ENCODE data around the gene LCP1. TPM values are rescaled to one million over a fixed set of nuclear protein-coding genes. Genes with fewer than 3 reads are reported as not detected.

The LCP1 gene
- total and polyA plus RNA-seq, 2 of the 13 experiments (the other 11 are each of a cell fraction or from before 2014, with no cell fraction given): 1.6 TPM

GRCh38 chr13:46143184-46143701 lies 38.7 kb downstream of the LCP1 start (continued):
- TF ChIP-seq, protein P1, sequence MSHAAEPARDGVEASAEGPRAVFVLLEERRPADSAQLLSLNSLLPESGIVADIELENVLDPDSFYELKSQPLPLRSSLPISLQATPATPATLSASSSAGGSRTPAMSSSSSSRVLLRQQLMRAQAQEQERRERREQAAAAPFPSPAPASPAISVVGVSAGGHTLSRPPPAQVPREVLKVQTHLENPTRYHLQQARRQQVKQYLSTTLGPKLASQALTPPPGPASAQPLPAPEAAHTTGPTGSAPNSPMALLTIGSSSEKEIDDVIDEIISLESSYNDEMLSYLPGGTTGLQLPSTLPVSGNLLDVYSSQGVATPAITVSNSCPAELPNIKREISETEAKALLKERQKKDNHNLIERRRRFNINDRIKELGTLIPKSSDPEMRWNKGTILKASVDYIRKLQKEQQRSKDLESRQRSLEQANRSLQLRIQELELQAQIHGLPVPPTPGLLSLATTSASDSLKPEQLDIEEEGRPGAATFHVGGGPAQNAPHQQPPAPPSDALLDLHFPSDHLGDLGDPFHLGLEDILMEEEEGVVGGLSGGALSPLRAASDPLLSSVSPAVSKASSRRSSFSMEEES (CRISPR knock-in tag; IDR thresholded peaks at IDR 0.05): peak; percentile 71
- TF ChIP-seq GATAD2A (CRISPR knock-in tag; IDR thresholded peaks at IDR 0.05) (peak; percentile 96), ARID5B (CRISPR knock-in tag; IDR thresholded peaks at IDR 0.05) (peak; percentile 96), YEATS2 (CRISPR knock-in tag; IDR thresholded peaks at IDR 0.05; ENCODE audit: borderline replicate concordance) (peak; percentile 29; the same call in 1 of the 2 replicates), ISL2 (CRISPR knock-in tag; IDR thresholded peaks at IDR 0.05) (peak; percentile 93), NCOR1 (IDR thresholded peaks at IDR 0.05; ENCODE audit: borderline replicate concordance, low read length) (peak; percentile 88; the same call in 1 of the 2 replicates), SMAD3 (CRISPR knock-in tag; IDR thresholded peaks at IDR 0.05) (peak; percentile 63), MED8 (CRISPR knock-in tag; IDR thresholded peaks at IDR 0.05; ENCODE audit: insufficient replicate concordance) (no peak), ZMYM4 (CRISPR knock-in tag; IDR thresholded peaks at IDR 0.05) (peak; percentile 69; the same call in 1 of the 2 replicates), ATF2 (CRISPR knock-in tag; IDR thresholded peaks at IDR 0.05) (peak; percentile 88), SALL1 (CRISPR knock-in tag; IDR thresholded peaks at IDR 0.05) (peak; percentile 91; the same call in 1 of the 2 replicates), TCF7L2 (IDR thresholded peaks at IDR 0.05; ENCODE audit: low read depth, low read length) (peak; percentile 57; the same call in 1 of the 2 replicates), ZFP36L1 (CRISPR knock-in tag; IDR thresholded peaks at IDR 0.05) (0 out of 2 replicates have a peak, but pooled peaks have one; percentile 53), CEBPG (CRISPR knock-in tag; IDR thresholded peaks at IDR 0.05) (peak; percentile 31), HNF4G (IDR thresholded peaks at IDR 0.05; ENCODE audit: borderline replicate concordance, low read depth, low read length) (peak; percentile 91), HNF4G (CRISPR knock-in tag; IDR thresholded peaks at IDR 0.05; ENCODE audit: borderline replicate concordance, low read depth) (peak; percentile 56; the same call in 1 of the 2 replicates), KLF6 (CRISPR knock-in tag; IDR thresholded peaks at IDR 0.05) (peak; percentile 42; the same call in 1 of the 2 replicates), REPIN1 (CRISPR knock-in tag; IDR thresholded peaks at IDR 0.05; ENCODE audit: borderline replicate concordance, low read depth) (no peak), MIXL1 (CRISPR knock-in tag; IDR thresholded peaks at IDR 0.05) (peak; percentile 50)
- TF ChIP-seq, protein P2, sequence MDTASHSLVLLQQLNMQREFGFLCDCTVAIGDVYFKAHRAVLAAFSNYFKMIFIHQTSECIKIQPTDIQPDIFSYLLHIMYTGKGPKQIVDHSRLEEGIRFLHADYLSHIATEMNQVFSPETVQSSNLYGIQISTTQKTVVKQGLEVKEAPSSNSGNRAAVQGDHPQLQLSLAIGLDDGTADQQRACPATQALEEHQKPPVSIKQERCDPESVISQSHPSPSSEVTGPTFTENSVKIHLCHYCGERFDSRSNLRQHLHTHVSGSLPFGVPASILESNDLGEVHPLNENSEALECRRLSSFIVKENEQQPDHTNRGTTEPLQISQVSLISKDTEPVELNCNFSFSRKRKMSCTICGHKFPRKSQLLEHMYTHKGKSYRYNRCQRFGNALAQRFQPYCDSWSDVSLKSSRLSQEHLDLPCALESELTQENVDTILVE (CRISPR knock-in tag; IDR thresholded peaks at IDR 0.05): 0 out of 2 replicates have a peak, but pooled peaks have one; percentile 49
- TF ChIP-seq, protein P3, sequence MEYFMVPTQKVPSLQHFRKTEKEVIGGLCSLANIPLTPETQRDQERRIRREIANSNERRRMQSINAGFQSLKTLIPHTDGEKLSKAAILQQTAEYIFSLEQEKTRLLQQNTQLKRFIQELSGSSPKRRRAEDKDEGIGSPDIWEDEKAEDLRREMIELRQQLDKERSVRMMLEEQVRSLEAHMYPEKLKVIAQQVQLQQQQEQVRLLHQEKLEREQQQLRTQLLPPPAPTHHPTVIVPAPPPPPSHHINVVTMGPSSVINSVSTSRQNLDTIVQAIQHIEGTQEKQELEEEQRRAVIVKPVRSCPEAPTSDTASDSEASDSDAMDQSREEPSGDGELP (IDR thresholded peaks at IDR 0.05; ENCODE audit: borderline replicate concordance, low read depth): peak; percentile 45; the same call in 1 of the 2 replicates
- TF ChIP-seq, protein P4, sequence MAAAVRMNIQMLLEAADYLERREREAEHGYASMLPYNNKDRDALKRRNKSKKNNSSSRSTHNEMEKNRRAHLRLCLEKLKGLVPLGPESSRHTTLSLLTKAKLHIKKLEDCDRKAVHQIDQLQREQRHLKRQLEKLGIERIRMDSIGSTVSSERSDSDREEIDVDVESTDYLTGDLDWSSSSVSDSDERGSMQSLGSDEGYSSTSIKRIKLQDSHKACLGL (CRISPR knock-in tag; IDR thresholded peaks at IDR 0.05): no peak
